Chondrocyte (in vitro differentiated cells): ENCODE results near the gene TBX21. TPM values are rescaled to one million over a fixed set of nuclear protein-coding genes. Genes with fewer than 3 reads are reported as not detected.

ENCODE experiments used
- DNase-seq: peaks from one replicate; pipeline ENCODE4 v3.0.0; 2021; ENCODE audit warnings: mixed read lengths, low spot score
- H3K27ac Mint-ChIP-seq: one replicate; pipeline ENCODE4 v1.8.0; 2021; ENCODE audit warnings: mild to moderate bottlenecking, moderate library complexity, mixed read lengths; ENCODE audit not compliant: unreplicated experiment
- H3K27me3 Mint-ChIP-seq: 2 replicates; pipeline ENCODE4 v1.8.0; 2021; ENCODE audit warnings: low read depth, mixed read lengths
- H3K36me3 Mint-ChIP-seq: 2 replicates; pipeline ENCODE4 v1.8.0; 2021; ENCODE audit warnings: low read depth, mixed read lengths
- H3K4me1 Mint-ChIP-seq: 2 replicates; pipeline ENCODE4 v1.8.0; 2021; ENCODE audit warnings: low read depth, mild to moderate bottlenecking, mixed read lengths
- H3K4me3 Mint-ChIP-seq: one replicate; pipeline ENCODE4 v1.8.0; 2021; ENCODE audit warnings: mild to moderate bottlenecking, moderate library complexity, mixed read lengths; ENCODE audit not compliant: unreplicated experiment
- H3K9me3 Mint-ChIP-seq: 2 replicates; pipeline ENCODE4 v1.8.0; 2021; ENCODE audit warnings: low read depth, mixed read lengths
- CTCF ChIP-seq: fragments of 200-600 bp; sonication (generic); IDR thresholded peaks from 2 replicates; pipeline ENCODE4 v1.5.0; 2021; ENCODE audit warnings: antibody characterized with exemption, mild to moderate bottlenecking, moderate library complexity
- total RNA-seq: library from RNA; stranded (reverse); gene quantifications from 3 replicates; pipeline ENCODE4 v1.2.1, GENCODE V29; 2021

Gene TBX21
- total RNA-seq, 1 donor from 2014 or later = not detected

- H3K9me3 Mint-ChIP-seq = no peaks in the 10 kb centered on the region
- H3K27ac Mint-ChIP-seq = peak overlapping the region; percentile 63
- peaks cover 76% of the 10 kb centered on the region for H3K27me3 Mint-ChIP-seq
- H3K36me3 Mint-ChIP-seq = peaks cover 1% of the 10 kb centered on the region
- DNase-seq = no peak
- TF ChIP-seq CTCF = peak; percentile 79
- peaks cover 6% of the 10 kb centered on the region for H3K4me1 Mint-ChIP-seq
- peak overlapping the region; percentile 63 for H3K4me3 Mint-ChIP-seq
Observed at GRCh38 chr17:47789611-47790561, 56.9 kb downstream of the TBX21 start.

- Mint-ChIP-seq H3K9me3 (no peaks in the 10 kb centered on the region), H3K36me3 (peaks cover 1% of the 10 kb centered on the region), H3K4me3 (no peak overlapping the region), H3K27me3 (peaks cover 71% of the 10 kb centered on the region), H3K27ac (no peak overlapping the region), H3K4me1 (peaks cover 6% of the 10 kb centered on the region)
- DNase-seq = no peak
- no peak for TF ChIP-seq CTCF
Observed at GRCh38 chr17:47791025-47791424, 58.0 kb downstream of the TBX21 start.

- Mint-ChIP-seq H3K9me3 (no peaks in the 10 kb centered on the region), H3K4me3 (no peak overlapping the region), H3K36me3 (peaks cover 1% of the 10 kb centered on the region), H3K27me3 (peaks cover 72% of the 10 kb centered on the region), H3K27ac (no peak overlapping the region), H3K4me1 (peaks cover 6% of the 10 kb centered on the region)
- DNase-seq = no peak
- TF ChIP-seq CTCF = no peak
Observed at GRCh38 chr17:47792457-47792856, 59.4 kb downstream of the TBX21 start.

GRCh38 chr17:47792979-47793378 lies 59.9 kb downstream of the TBX21 start:
- H3K9me3 Mint-ChIP-seq = no peaks in the 10 kb centered on the region
- H3K27ac Mint-ChIP-seq = no peak overlapping the region
- no peak overlapping the region for H3K4me3 Mint-ChIP-seq
- no peak for DNase-seq
- TF ChIP-seq CTCF = no peak
- H3K27me3 Mint-ChIP-seq = peaks cover 72% of the 10 kb centered on the region
- H3K36me3 Mint-ChIP-seq = peaks cover 1% of the 10 kb centered on the region
- H3K4me1 Mint-ChIP-seq = peaks cover 6% of the 10 kb centered on the region

Other genes with a start within 250 kb of the TBX21 start
- 97.6 to 113 TPM (median 98.3 TPM) in 3 replicates for gene NPEPPS, start 202.1 kb upstream of the TBX21 start, total RNA-seq
- gene KPNB1, start 83.3 kb upstream of the TBX21 start, total RNA-seq = 292 to 306 TPM (median 298 TPM) in 3 replicates
- 11.3 to 13.6 TPM (median 12.6 TPM) in 3 replicates for gene TBKBP1, start 39.1 kb upstream of the TBX21 start, total RNA-seq
- 17.4 to 28.1 TPM (median 20.3 TPM) in 3 replicates for gene OSBPL7, start 88.6 kb downstream of the TBX21 start, total RNA-seq
- gene MRPL10, start 98.3 kb downstream of the TBX21 start, total RNA-seq = 23.9 to 25.4 TPM (median 24.8 TPM) in 3 replicates
- gene LRRC46, start 98.4 kb downstream of the TBX21 start, total RNA-seq = 0.35 to 0.65 TPM in 2 of 3 replicates, not detected in the other
- 14.9 to 32.9 TPM (median 15.7 TPM) in 3 replicates for gene SCRN2, start 108.0 kb downstream of the TBX21 start, total RNA-seq
- 0.05 to 0.15 TPM (median 0.08 TPM) in 3 replicates for gene SP6, start 117.9 kb downstream of the TBX21 start, total RNA-seq
- gene SP2, start 163.0 kb downstream of the TBX21 start, total RNA-seq = 13.5 to 16.8 TPM (median 16.0 TPM) in 3 replicates
- 6.3 to 9.0 TPM (median 8.2 TPM) in 3 replicates for gene PNPO, start 208.3 kb downstream of the TBX21 start, total RNA-seq
- not detected in 3 replicates for gene PRR15L, start 224.6 kb downstream of the TBX21 start, total RNA-seq
- 99.2 to 123 TPM (median 105 TPM) in 3 replicates for gene CDK5RAP3, start 237.9 kb downstream of the TBX21 start, total RNA-seq